Epithelial cell of proximal tubule (primary cell): ENCODE data around the gene SDF2L1. TPM values are rescaled to one million over a fixed set of nuclear protein-coding genes. Genes with fewer than 3 reads are reported as not detected.
A peak's percentile ranks its signal among the peaks of the same experiment; 100 is the strongest.

Experiments used
- DNase-seq: peaks from one replicate; pipeline ENCODE4 v3.0.0-alpha.2; 2011; ENCODE audit warnings: low read depth
- H3K4me3 ChIP-seq: 2 replicates; pipeline ENCODE4 v1.5.1; 2011; ENCODE audit warnings: low read depth, mild to moderate bottlenecking, low read length
- CTCF ChIP-seq: conservative IDR thresholded peaks from 2 replicates; pipeline ENCODE4 v1.5.1; 2012; ENCODE audit warnings: low read depth, mild to moderate bottlenecking, low read length
- total RNA-seq: library from RNA; depleted of rRNA; stranded (reverse); fragments of >200 nt; gene quantifications from 2 replicates; pipeline ENCODE4 v1.2.3, GENCODE V29; 2015

SDF2L1 gene
- total RNA-seq, 1 donor from 2014 or later: 93.2 TPM

- peak overlapping the region; percentile 85 for H3K4me3 ChIP-seq
- no peak for DNase-seq
- TF ChIP-seq CTCF: no peak
Measured at GRCh38 chr22:21651521-21652009, 9.5 kb downstream of the SDF2L1 start.

- TF ChIP-seq CTCF: no peak
- H3K4me3 ChIP-seq: peak overlapping the region; percentile 85
- DNase-seq: no peak
Measured at GRCh38 chr22:21652010-21652546, 10.0 kb downstream of the SDF2L1 start.

GRCh38 chr22:21652547-21653545 is 10.7 kb downstream of the SDF2L1 start:
- DNase-seq: no peak
- peak overlapping the region; percentile 85 for H3K4me3 ChIP-seq
- TF ChIP-seq CTCF: no peak

GRCh38 chr22:21657020-21657359 is 14.9 kb downstream of the SDF2L1 start:
- H3K4me3 ChIP-seq: peak overlapping the region; percentile 60
- TF ChIP-seq CTCF: no peak
- no peak for DNase-seq

GRCh38 chr22:21657360-21658032 is 15.4 kb downstream of the SDF2L1 start:
- TF ChIP-seq CTCF: no peak

GRCh38 chr22:21659864-21660525 is 17.9 kb downstream of the SDF2L1 start:
- no peak for TF ChIP-seq CTCF
- no peak for DNase-seq
- H3K4me3 ChIP-seq: no peak overlapping the region

More at GRCh38 chr22:21657360-21658032, 15.4 kb downstream of the SDF2L1 start:
- peak overlapping the region; percentile 60 for H3K4me3 ChIP-seq
- DNase-seq: no peak
